GM12891 (cell line): Measurements from ENCODE around the gene IDH3G.

Source experiments
- POLR2A ChIP-seq: IDR thresholded peaks from 2 replicates; pipeline ENCODE4 v1.6.1; 2011; ENCODE audit warnings: low read depth, low read length, control low read depth
- POLR2AphosphoS5 ChIP-seq: IDR thresholded peaks from 2 replicates; pipeline ENCODE4 v1.6.1; 2011; ENCODE audit warnings: low read depth, low read length, control low read depth
- POU2F2 ChIP-seq: IDR thresholded peaks from 2 replicates; pipeline ENCODE4 v1.6.1; 2011; ENCODE audit warnings: low read depth, mild to moderate bottlenecking, control low read depth, low read length, moderate library complexity
- SPI1 ChIP-seq: IDR thresholded peaks from 2 replicates; pipeline ENCODE4 v1.6.1; 2011; ENCODE audit warnings: low read depth, low read length, control low read depth

DNA sequence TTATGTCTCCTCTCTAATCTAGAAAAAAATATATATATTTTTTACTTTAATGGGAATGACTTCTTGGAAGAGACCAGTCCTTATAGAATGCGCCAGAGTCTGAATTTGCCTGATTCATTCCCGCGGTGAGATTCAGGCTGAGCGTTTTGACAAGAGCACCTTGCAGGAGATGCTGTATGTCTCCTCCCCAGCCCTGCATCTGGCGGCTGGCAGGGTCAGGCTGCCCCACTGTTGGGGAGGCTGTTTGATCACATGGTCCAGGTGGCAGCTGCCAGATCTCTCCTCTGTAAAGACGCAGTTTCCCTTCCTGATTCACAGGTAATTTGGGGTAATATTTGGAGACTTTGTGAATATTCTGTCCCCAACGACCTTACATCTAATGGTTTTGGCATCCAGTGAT is 26.4 kb upstream of the IDH3G start:
- TF ChIP-seq POLR2A, result no peak
- no peak for TF ChIP-seq POU2F2
- no peak for TF ChIP-seq POLR2AphosphoS5
- TF ChIP-seq SPI1, result no peak
